ENCODE data around the gene GALNT18. TPM values are rescaled to one million over a fixed set of nuclear protein-coding genes. Genes with fewer than 3 reads are reported as not detected.

GALNT18 gene
- total RNA-seq, 2 donors from 2014 or later = 2.4 to 2.5 TPM

DNA sequence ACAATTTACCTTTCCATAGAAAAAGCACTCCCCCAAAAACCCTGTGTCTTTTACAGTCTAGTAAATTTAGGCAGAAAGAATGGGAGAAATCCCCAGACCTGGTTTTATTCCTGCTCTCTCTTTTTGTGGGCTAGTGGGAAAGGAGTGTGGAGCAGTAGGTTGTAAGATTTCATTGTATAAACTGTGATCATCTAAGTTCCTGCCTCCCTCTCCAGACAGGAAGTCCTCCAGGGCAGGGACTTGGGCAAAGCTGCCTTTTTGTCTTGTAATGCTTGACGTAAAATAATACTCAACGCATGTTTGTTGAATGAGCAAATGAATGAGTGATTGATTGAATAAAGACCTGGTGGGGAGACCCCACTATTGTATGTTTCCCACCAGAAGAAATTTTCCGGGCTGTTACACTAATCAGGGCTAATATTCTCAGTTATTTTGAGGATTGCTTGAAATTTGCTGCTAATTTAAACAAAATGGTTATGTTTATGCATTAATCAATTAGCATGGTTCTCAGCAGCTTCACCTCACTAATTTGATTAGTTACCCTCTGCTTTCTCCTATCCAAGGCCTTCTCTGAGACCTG, 305.1 kb downstream of the GALNT18 start:
- no peak for DNase-seq
- Mint-ChIP-seq H3K4me1 (ENCODE audit: low read depth) (no peaks in the 10 kb centered on the region), H3K27ac (no peak overlapping the region), H3K27me3 (ENCODE audit: low read depth) (no peaks in the 10 kb centered on the region), H3K36me3 (ENCODE audit: insufficient read depth in 2 of 2) (no peaks in the 10 kb centered on the region), H3K4me3 (no peak overlapping the region), H3K9me3 (no peaks in the 10 kb centered on the region)
- no peak for ATAC-seq (replicated peaks in 1 of 2)

DNA sequence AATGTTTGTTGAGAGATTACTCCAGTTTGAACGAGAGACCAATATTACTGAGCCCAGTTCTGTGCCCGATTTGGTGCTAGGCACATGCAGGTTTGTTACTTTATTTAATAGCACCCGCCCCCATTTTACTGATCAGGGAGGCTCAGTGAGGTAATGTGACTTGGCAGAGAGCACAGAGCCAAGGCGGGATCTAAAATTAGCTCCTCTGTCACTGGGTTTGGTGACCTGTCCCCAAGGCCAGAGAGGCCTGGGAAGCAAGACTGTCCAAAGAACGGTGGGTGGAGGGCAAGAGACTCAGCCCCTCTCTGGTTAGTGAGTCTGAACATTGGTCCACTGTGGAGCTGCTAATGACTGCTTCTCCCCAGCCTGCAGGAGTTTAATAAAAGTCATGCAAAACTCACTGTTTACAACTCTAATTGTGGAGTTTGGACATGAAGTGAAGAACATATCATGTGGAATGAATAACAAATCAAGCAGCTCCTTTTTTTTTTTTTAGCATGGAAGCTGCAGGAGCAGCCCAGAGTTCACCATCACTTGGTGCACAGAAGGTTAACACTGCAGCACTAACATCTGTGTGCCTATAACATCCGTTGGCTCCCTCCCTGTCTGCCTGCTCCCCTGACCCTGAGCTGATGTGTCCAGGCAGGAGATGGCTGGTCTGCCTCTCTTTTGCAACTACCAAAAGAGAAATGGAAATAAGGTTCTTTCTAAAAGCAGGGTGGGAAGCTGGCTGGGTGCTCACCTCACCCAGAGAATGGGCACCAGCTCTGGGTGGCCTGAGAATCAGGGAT, 307.7 kb downstream of the GALNT18 start:
- no peak for ATAC-seq (replicated peaks in 1 of 2)
- Mint-ChIP-seq H3K4me1 (ENCODE audit: low read depth) (peaks cover 6% of the 10 kb centered on the region), H3K36me3 (ENCODE audit: insufficient read depth in 2 of 2) (no peaks in the 10 kb centered on the region), H3K27me3 (ENCODE audit: low read depth) (no peaks in the 10 kb centered on the region), H3K4me3 (no peak overlapping the region), H3K9me3 (no peaks in the 10 kb centered on the region), H3K27ac (no peak overlapping the region)
- DNase-seq = no peak

DNA sequence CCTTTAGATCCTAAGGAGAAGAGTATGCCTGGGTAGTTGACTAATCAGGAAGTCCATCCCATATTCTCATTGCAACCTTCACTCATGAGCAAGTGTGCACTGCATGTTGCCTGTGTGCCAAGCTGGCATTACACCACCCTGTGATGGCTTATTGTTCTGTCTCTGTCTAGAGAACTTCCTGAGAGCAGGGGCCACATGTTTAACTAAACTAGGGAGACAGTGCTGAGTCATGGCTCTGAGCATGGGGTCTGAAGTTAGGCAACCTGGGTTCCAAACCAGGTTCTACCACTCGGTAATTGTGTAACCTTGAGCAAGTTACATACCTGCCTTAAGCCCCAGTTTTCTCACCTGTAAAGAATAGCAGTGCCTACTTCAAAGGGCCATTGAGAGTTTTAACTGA, 308.4 kb downstream of the GALNT18 start:
- H3K4me3 Mint-ChIP-seq = no peak overlapping the region
- no peaks in the 10 kb centered on the region for H3K27me3 Mint-ChIP-seq (ENCODE audit: low read depth)
- no peaks in the 10 kb centered on the region for H3K36me3 Mint-ChIP-seq (ENCODE audit: insufficient read depth in 2 of 2)
- H3K27ac Mint-ChIP-seq = no peak overlapping the region
- H3K9me3 Mint-ChIP-seq = no peaks in the 10 kb centered on the region
- ATAC-seq (replicated peaks in 1 of 2) (no peak), DNase-seq (no peak)
- peaks cover 6% of the 10 kb centered on the region for H3K4me1 Mint-ChIP-seq (ENCODE audit: low read depth)

DNA sequence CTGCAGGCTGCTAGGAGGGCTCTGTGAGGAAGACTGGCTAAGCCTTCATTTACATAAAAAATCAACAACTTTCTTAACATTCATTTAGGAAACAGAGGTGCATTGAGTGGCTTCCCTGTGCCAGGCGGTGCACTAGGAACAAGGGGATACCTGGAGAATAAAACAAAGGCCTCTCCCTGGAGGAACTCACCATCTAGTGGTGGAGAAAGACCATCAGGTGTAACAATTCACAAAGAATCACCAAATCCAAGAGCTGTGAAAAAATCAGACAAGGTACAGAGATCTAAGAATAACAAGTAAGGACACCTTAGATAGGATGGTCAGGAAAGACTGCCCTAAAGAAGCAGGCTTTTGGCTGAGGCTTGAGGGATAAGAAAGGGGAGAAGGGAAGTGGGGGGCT, 309.1 kb downstream of the GALNT18 start:
- no peak overlapping the region for H3K4me3 Mint-ChIP-seq
- no peaks in the 10 kb centered on the region for H3K36me3 Mint-ChIP-seq (ENCODE audit: insufficient read depth in 2 of 2)
- no peak for ATAC-seq (replicated peaks in 1 of 2)
- H3K4me1 Mint-ChIP-seq (ENCODE audit: low read depth) = peaks cover 6% of the 10 kb centered on the region
- H3K9me3 Mint-ChIP-seq = no peaks in the 10 kb centered on the region
- H3K27me3 Mint-ChIP-seq (ENCODE audit: low read depth) = no peaks in the 10 kb centered on the region
- DNase-seq = no peak
- H3K27ac Mint-ChIP-seq = no peak overlapping the region

DNA sequence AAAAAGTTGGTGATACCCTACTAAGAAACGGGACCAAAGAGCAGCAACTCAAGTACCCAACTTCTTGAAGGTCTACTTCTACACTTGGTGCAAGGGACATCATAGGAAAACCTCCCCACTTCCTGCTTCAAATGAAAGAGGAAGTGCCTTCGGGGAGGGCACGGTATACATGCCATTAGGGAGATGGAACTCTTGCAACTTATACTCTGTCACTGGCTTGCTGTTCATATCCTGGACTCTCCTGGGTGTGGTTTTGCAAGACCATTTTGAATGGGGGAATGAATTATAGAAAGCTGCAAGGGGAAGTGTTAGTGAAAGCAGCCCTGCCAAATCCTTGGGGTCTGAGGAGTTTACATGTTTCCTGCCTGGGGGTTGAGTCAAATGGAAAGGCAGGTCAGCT, 310.6 kb downstream of the GALNT18 start:
- Mint-ChIP-seq H3K27me3 (ENCODE audit: low read depth) (no peaks in the 10 kb centered on the region), H3K36me3 (ENCODE audit: insufficient read depth in 2 of 2) (no peaks in the 10 kb centered on the region), H3K9me3 (no peaks in the 10 kb centered on the region), H3K4me3 (no peak overlapping the region), H3K4me1 (ENCODE audit: low read depth) (peaks cover 6% of the 10 kb centered on the region), H3K27ac (no peak overlapping the region)
- no peak for ATAC-seq (replicated peaks in 1 of 2)
- no peak for DNase-seq

DNA sequence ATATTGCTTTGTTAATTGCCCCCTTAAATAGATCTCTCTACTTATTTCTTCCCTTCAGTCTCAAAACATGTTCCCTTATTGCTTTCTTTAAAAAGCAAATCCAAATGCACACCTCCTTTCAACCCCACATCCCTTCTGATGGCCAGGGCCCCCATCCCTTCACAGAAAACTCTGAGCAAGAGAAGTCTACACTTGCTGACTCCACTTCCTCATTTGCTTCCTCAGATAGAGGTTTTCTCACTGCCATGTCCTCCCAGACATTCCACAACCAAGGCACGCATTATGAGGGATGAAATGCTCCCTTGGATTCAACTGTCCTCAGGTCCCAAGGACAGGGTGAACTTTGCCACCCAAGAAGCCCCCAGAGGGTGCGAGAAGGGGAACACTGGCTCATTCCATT, 311.9 kb downstream of the GALNT18 start:
- no peaks in the 10 kb centered on the region for H3K27me3 Mint-ChIP-seq (ENCODE audit: low read depth)
- H3K4me3 Mint-ChIP-seq = no peak overlapping the region
- H3K36me3 Mint-ChIP-seq (ENCODE audit: insufficient read depth in 2 of 2) = no peaks in the 10 kb centered on the region
- H3K4me1 Mint-ChIP-seq (ENCODE audit: low read depth) = peaks cover 6% of the 10 kb centered on the region
- DNase-seq = no peak
- no peak overlapping the region for H3K27ac Mint-ChIP-seq
- ATAC-seq (replicated peaks in 1 of 2) = no peak
- H3K9me3 Mint-ChIP-seq = no peaks in the 10 kb centered on the region

DNA sequence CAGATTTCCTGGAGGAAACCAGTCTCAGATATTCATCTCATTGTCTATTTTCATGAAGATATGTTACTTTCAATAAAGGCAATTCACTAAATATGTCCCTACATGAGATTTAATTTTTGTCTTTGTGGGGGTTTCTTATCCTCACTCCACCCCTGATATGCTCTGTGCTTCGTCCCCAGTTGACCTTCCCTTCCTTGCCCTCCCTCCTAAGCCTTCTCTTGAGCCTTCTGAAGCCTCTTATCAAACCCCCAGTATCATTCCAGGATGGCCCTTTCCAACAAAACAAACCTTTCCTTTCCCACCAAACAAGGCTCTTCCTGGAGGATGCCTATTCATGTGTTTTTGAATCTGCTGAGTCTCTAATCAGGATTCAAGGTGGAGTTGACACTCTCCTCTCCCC, 313.6 kb downstream of the GALNT18 start:
- peaks cover 6% of the 10 kb centered on the region for H3K4me1 Mint-ChIP-seq (ENCODE audit: low read depth)

DNA sequence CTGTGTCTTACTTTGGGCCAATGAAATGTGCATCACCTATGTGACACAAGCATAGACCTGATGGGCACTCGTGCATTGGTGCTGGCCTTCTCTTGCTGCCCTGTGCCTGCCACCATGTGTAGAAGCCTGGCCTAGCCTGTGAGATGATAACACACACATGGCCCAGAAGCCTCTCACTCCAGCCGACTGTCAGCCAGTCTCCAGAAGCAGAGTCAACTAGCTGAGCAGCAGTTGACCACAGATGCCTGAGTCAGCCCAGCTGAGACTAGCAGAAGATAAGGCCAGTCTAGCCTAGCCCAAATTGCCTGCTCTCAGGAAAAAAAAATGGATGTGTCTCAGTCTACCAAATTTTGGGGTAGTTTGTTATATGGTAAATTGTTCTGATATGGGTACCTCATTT, 314.9 kb downstream of the GALNT18 start:
- no peaks in the 10 kb centered on the region for H3K36me3 Mint-ChIP-seq (ENCODE audit: insufficient read depth in 2 of 2)
- DNase-seq = no peak
- peaks cover 6% of the 10 kb centered on the region for H3K4me1 Mint-ChIP-seq (ENCODE audit: low read depth)
- H3K4me3 Mint-ChIP-seq = no peak overlapping the region
- no peak for ATAC-seq (replicated peaks in 1 of 2)
- no peaks in the 10 kb centered on the region for H3K9me3 Mint-ChIP-seq
- no peak overlapping the region for H3K27ac Mint-ChIP-seq
- no peaks in the 10 kb centered on the region for H3K27me3 Mint-ChIP-seq (ENCODE audit: low read depth)

More for the DNA sequence above, 313.6 kb downstream of the GALNT18 start:
- Mint-ChIP-seq H3K27me3 (ENCODE audit: low read depth) (no peaks in the 10 kb centered on the region), H3K36me3 (ENCODE audit: insufficient read depth in 2 of 2) (no peaks in the 10 kb centered on the region), H3K27ac (no peak overlapping the region), H3K4me3 (no peak overlapping the region), H3K9me3 (no peaks in the 10 kb centered on the region)
- no peak for DNase-seq
- no peak for ATAC-seq (replicated peaks in 1 of 2)

DNA sequence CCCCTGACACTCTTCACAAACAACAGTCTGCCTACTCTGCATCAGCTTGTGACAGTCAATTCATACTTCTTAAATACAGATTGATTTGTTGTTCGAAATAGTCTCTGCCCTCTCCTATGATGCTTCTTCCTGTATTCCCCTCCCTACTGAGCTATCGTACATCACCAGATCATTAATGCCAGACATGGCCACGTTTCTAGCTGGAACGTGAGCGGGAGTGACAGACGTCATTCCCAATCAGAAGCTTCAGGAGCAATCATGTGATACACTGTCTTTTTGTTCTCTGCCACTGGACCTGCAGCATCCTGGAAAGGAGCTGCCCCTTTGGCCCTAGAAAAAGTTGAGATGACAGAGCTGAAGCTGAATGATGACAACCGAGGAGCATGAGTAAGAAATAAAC, 317.3 kb downstream of the GALNT18 start:
- Mint-ChIP-seq H3K36me3 (ENCODE audit: insufficient read depth in 2 of 2) (no peaks in the 10 kb centered on the region), H3K27ac (no peak overlapping the region), H3K27me3 (ENCODE audit: low read depth) (no peaks in the 10 kb centered on the region), H3K9me3 (no peaks in the 10 kb centered on the region), H3K4me1 (ENCODE audit: low read depth) (no peaks in the 10 kb centered on the region), H3K4me3 (no peak overlapping the region)
- DNase-seq (no peak), ATAC-seq (replicated peaks in 1 of 2) (no peak)

DNA sequence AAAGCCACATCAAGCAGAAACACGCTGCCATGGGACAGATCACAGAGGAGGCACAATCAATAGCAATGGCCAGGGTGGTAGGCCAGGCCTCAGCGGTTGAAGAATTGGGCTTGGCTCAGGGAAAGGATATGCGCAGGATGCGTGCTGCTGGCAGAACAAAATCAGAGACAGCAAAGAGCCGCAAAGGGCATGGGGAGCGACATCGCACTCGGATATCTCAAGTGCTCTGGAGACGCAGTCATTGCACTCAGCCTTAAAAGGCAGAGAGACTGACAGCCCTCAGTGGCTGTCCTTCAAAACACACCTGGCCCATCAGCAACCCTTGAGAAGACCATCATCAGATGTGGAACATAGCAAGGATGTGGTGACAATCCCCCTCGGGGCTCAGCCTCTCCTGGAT, 319.2 kb downstream of the GALNT18 start:
- DNase-seq (no peak), ATAC-seq (replicated peaks in 1 of 2) (no peak)
- Mint-ChIP-seq H3K27me3 (ENCODE audit: low read depth) (no peaks in the 10 kb centered on the region), H3K27ac (no peak overlapping the region), H3K4me3 (no peak overlapping the region), H3K9me3 (no peaks in the 10 kb centered on the region), H3K36me3 (ENCODE audit: insufficient read depth in 2 of 2) (no peaks in the 10 kb centered on the region), H3K4me1 (ENCODE audit: low read depth) (no peaks in the 10 kb centered on the region)

DNA sequence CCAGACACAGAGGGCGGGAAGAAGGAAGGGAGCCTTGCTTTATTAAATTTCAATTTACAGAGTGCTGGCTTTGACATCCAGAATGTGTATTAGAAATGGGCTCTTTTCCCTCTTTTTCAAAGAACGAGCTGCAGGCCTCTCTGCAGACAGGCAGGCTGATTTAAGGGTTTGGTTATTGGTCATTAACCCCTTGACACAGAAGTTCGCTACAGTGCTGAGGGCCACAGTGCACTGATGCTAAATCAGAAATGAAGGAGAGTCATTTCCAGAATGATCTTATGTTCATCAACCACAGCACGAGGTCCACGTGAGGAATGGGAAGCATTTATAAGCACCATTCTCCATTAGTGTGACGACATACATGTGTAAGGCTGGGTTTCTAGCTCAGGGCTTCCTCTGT, 320.6 kb downstream of the GALNT18 start:
- Mint-ChIP-seq H3K36me3 (ENCODE audit: insufficient read depth in 2 of 2) (no peaks in the 10 kb centered on the region), H3K9me3 (no peaks in the 10 kb centered on the region), H3K27me3 (ENCODE audit: low read depth) (no peaks in the 10 kb centered on the region), H3K4me1 (ENCODE audit: low read depth) (no peaks in the 10 kb centered on the region), H3K27ac (no peak overlapping the region), H3K4me3 (no peak overlapping the region)
- no peak for DNase-seq
- ATAC-seq (replicated peaks in 1 of 2) = no peak

DNA sequence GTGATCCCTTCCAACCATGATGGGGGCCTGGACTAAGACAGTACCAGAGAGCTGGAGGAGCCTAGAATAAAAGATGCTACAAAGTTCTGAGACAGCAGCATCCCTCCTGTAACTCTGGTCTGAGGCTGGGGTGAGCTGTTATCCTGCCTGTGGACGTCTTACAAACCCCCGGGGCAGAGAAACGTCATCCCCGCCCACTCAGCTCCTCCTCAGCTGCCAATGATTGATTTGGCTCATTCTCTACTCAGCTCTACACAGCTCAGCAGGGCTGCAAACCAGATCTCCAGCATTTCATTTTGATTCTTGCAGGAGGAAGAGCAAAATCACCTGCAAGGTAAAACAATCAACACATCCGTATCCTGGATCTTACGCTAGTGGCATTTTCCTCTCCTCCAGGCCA, 324.2 kb downstream of the GALNT18 start:
- no peaks in the 10 kb centered on the region for H3K36me3 Mint-ChIP-seq (ENCODE audit: insufficient read depth in 2 of 2)
- H3K4me3 Mint-ChIP-seq = no peak overlapping the region
- ATAC-seq (replicated peaks in 1 of 2) (no peak), DNase-seq (no peak)
- H3K9me3 Mint-ChIP-seq = no peaks in the 10 kb centered on the region
- no peaks in the 10 kb centered on the region for H3K27me3 Mint-ChIP-seq (ENCODE audit: low read depth)
- no peak overlapping the region for H3K27ac Mint-ChIP-seq
- no peaks in the 10 kb centered on the region for H3K4me1 Mint-ChIP-seq (ENCODE audit: low read depth)

DNA sequence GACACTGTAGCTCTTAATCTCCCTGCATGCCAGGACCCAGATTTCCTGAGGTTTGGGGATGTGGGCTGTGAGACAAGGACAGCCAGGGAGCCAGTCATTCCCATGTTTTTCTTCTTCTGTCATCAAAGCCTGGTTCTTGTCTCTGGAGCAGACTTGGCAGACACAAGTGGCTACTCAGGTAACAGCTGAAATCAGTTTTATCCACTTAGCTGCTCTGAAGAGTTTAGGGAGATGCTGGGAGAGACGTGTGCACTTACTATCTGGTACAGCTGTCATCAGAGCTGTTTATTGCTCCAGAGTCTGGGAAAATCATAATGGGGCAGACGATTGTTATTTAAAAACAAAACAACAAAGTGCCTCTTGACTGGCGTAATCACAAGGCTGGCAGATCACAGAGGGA, 325.4 kb downstream of the GALNT18 start:
- Mint-ChIP-seq H3K4me3 (no peak overlapping the region), H3K4me1 (ENCODE audit: low read depth) (no peaks in the 10 kb centered on the region), H3K27me3 (ENCODE audit: low read depth) (no peaks in the 10 kb centered on the region), H3K27ac (no peak overlapping the region), H3K36me3 (ENCODE audit: insufficient read depth in 2 of 2) (no peaks in the 10 kb centered on the region), H3K9me3 (no peaks in the 10 kb centered on the region)
- DNase-seq (no peak), ATAC-seq (replicated peaks in 1 of 2) (no peak)

DNA sequence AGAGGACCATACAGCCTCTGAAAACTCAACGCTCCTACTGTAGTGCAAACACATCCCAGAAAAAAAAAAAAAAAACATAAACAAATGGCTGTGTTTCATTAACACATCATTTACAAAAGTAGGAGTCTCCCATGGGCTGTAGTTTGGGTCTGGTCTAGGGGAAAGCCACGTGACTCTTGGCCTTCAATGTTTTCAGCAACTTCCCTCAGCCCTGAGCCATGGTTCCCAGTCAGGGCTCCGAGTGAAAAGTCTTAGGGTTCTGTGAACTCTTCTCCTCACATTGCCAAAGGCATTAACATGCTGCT, 327.3 kb downstream of the GALNT18 start:
- Mint-ChIP-seq H3K4me3 (no peak overlapping the region), H3K9me3 (no peaks in the 10 kb centered on the region)
- DNase-seq = no peak

More for the DNA sequence above, 327.3 kb downstream of the GALNT18 start:
- ATAC-seq (replicated peaks in 1 of 2) = no peak
- Mint-ChIP-seq H3K27ac (no peak overlapping the region), H3K36me3 (ENCODE audit: insufficient read depth in 2 of 2) (no peaks in the 10 kb centered on the region), H3K4me1 (ENCODE audit: low read depth) (no peaks in the 10 kb centered on the region), H3K27me3 (ENCODE audit: low read depth) (no peaks in the 10 kb centered on the region)

Measured in activated T-cell treated with anti-CD3 and anti-CD28 coated beads, Interleukin-2, amount 50 U/mL, for 72 hours (primary cell).